NCI-H2171 (cell line): Measurements from ENCODE around the gene PRR23C.
"Not testable (repeated sequence)": the region's sequence is repeated elsewhere in the genome, so short reads cannot be mapped to it uniquely, and the experiment has no call there.

ENCODE experiments used
- DNase-seq: peaks from one replicate; lab custom pipeline; 2025; lab: John Stamatoyannopoulos, UW

Gene PRR23C

DNA sequence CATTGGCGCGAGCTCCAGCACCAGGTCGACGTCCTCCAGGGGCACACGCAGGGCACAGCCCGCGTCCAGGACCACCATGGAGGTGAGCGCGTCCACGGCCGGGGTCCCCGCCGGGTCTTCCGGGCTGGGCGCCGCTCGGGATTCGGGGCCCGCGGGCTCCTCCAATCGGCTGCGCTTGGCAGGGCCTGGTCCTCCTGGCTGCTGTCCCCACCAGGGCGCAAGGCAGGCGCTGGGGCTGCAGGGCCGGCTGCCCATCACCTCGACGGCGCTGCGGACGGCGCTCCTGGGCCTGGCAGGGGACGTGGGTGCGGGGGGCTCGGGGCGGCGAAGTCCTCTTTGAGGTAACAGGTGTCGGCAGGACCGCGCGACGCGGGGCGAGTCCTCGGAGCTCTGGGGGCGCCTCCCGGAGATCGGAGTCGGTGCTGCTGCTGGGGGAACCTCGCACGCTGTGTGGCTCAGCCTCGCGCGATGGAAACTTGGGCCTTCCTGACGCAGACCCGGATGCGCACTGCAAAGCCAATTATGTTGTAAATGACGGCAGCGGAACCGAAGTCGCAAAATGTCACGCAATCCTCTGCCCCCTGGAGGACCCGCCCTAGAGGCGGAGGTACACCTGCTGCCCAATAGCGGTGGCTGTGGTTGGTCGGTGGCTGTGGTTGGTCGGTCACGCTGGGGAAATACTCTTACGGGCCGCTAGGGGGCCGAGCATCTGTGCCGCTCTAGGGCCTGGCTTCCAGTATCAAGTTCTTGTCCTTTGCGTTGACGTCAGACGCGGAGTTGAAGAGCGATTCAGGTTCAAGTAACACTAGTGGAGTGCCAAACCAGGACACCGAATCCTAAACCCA, at the start of gene PRR23C:
Gene PRR23C (minus strand): TSS at position 527 of the 845 bp plus-strand sequence. CDS start 272 bp downstream, at position 255.
- DNase-seq: no peak

DNA sequence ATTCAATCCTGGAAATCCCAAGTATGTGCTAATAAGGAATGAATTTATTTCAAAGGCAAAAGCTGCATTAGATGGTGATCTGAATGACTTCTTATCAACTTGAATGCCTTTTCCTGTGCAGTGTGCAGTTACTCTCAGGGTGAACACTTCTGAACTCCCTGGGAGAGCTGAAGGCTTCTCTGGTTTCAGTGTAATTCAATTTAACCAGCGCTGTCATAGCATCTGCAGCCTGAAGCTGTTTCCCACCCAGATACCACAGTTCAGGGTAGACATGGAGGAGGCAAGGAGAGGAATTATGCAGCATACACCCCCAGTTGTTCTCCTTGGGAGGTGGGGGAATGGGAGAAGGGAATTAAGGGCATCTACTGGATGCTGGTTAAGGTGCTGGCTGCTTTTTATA, 49.1 kb upstream of the PRR23C start:
- DNase-seq: no peak

DNA sequence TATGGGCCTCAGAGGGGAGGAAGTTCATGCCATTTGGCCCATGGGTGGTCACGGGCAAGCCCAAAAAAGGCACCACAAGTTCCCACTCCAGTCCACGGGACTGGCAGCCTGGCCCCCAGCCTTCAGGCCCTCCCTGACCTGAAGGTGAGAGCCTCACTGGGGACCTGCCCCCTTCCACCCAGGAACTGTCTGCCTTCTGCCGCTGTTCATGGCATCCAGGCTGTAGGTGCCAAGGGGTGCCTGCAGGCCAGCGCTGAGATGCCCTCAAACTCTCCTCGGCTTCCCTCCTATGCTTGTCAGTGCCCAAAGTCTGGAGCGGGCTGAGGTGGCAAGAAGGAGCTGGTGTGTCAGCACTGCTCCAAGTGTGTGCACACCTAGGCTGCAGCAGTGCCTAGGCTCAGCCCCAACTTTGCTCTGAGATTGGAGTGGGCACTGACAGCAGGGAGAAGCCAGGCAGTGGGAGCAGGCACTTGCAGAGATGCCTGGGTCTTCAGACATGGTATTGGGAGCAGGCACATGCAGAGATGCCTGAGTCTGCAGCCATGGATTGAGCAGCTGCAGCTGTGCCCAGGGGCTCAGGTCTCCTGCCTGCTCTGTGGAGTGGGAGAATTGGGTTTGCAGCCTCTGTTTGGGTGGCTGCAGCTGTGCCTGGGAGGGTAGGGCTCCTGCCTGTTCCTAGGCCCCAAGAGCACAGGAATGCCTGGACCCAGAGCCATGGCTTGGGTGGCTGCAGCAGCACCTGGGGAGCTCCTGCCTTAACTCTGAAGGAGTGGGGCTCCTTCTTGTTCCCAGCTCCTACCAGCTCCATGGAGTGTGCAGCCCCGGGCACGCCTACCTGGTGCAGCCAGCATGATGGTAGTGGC, 44.0 kb upstream of the PRR23C start:
- DNase-seq: no peak

DNA sequence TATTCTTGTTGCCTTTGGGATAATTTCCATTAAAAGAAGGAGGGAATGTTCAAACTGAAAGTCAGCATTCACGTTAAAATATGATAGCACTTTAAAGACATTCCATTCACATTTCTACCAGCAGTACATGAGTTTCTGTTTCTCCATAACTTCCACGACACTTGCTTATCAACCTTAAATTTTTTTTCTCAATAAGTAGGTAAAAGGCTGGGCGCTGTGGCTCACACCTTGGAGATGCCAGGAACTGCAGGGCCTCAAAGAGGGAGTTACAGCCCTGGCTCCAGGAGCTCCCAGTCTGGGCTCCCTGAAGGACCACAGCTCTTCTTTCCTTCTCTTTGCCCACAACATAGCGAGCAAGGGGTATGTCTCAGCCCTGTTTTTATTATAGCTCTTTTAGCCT, 42.9 kb upstream of the PRR23C start:
- DNase-seq: no peak

DNA sequence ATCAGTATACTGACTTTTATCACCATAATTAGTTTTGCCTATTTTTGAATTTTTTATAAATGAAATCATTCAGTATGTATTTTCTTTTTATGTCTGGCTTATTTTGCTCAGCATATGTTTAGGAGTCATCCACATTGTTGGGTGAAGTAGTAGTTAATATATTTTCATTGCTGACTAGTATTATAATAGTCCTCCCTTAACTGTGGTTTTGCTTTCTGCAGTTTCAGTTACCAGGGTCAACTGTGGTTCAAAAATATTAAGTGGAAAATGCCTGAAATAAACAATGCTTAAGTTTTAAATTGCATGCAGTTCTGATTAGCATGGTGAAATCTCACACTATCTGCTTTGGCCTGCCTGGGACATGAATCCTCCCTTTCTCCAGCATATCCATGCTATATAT, 39.5 kb upstream of the PRR23C start:
- DNase-seq: no peak

DNA sequence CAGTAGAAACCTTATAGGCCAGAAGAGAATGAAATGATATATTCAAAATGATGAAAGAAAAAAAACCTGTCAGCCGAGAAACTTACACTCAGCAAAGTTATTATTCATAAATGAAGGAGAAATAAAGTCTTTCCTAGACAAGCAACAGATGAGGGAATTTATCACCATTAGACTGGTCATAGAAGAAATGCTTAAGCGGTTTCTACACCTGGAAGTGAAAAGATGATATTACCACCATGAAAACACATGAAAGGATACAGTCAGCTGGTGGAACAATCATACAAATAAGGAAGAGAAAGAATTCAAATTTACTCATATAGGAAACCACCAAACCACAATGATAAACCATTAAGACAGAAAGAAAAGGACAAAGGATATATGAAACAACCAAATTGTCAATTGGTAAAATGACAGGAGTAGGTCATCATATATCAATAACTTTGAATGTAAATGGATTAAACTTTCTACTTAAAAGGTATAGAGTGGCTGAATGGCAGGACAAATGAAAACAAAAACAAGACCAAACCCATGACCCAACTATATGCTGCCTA, 29.9 kb upstream of the PRR23C start:
- no peak for DNase-seq

DNA sequence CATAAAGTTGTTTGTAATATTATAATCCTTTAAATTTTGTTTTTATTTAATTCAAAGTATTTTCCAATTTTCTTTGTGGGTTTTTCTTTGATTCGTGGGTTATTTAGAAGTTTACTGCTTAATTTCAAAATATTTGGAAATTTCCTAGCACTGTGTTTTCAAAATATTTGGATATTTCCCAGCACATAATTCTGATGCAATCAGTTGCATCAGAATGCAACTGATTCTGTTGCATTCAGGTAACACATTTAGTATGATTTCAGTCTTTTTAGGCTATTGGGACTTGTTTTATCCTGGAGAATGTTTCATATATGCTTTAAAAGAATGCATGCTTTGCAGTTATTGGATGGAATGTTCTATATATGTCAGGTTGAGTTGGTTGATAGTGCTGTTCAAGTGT, 18.2 kb upstream of the PRR23C start:
- DNase-seq: no peak

DNA sequence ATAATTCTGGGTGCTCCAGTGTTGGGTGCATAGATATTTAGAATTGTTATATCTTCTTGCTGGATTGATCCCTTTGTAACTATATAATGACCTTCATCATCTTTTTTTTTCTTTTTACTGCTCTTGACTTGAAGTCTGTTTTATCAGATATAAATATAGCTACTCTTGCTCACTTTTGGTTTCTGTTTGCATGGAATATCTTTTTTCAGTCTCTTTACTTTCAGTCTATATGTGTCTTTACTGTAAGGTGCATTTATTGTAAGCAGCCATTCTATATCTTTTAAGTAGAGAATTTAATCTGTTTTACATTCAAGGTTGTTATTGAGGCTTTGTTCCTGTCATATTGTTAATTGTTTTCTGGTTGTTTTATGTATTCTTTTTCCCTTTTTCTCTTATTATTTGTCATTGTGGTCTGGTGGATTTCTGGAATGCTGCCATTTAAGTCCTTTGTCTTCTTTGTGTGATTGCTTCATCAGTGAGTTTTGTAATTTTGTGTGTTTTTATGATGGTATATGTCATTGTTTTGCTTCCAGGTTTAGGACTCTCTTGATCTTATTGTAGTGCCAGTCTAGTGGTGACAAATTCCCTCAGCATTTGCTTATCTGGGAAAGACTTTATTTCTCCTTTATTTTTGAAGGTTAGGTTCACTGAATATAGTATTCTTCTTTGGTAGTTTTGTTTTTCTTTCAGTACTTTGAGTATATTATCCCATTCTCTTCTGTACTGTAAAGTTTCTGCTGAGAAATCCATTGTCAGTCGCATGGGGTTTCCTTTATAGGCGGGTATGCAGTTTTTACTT, 8.3 kb upstream of the PRR23C start:
- DNase-seq: no peak

DNA sequence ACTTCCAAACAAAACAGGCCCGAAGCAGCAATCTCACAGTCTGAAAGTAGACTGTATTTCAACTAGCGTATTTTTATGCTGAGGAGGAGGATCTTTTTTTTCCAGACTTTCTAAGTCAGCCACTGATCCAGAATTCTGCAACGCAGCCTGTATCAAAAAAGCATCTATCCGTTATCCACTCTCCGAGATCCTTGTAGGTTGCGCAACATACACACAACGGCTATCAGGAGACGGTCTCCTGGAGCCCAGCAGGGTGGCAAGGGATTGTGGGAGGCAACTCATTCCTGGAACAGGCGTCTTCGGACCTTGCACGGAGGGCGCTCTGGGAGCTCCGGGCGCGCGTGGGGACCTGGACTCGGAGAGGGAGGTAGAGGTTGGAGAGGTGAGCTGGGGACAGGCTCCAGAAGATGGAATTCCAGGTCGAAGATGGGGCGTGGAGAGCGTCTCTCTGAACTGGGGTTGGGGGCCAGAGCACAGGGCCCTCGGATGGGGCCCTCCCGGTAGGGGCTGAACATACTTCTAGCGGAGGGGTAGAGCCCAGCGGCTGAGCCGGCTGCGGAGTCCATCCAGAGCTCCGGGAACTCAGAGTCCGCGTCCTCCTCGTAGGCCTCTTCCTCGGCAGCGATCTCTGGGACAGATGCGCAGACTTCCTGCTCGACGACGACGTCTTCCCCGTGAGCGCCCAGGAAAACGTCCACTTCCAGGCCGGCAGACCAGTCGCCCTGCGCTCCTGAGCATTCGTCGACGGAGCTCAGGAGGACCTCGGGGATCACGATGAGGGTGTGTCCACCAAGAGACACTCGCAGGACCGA, 932 bp downstream of the PRR23C start:
- no peak for DNase-seq

DNA sequence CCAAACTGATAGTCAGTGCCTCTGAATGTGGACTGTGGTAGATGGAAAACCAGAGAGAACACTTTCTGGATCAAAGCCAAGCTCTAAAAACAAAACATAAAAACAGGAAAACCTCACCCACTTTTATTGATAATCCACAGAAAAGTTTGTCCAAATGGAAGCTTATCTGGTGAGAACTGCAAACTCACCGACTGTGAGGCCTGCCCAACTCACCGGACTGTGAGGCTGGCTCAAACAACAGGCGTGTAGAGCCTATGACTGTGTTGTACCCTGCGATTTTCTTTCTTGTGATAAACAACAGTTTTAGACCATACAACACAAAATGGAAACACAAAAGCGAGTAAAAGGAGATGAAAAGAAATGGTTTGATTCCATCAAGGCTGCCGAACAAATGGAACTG, 7.2 kb downstream of the PRR23C start:
- DNase-seq: no peak

DNA sequence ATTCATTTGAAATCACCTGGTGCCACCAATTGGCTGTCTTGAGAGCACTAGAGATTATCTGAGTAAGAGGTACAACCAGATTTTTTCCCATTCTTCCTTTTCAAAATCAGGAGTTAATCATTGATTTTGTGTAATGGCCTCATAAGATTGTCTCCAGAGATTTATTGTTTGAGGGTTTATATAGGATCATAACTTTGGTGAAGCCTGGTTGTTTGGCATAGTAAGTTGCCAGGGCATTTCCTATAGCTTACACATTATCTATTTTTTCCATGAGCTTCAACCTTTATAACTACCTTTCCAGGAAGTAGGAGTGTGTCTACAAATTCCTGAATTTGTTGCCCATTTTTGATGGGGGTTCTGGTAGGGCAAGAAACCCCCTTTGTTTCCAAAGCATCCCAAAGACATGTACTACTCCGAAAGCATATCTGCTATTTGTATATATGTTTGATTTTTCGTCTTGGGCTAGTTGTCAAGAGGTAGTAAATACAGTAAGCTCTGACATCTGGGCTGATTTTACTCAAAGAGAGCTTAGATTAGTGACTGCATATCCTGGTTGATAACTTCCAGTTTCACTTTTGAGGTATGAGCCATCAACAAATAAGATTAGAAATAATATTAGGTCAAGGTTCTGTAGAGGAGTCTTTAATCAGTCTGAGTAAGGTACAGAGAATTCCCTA, 12.2 kb downstream of the PRR23C start:
- DNase-seq: no peak

DNA sequence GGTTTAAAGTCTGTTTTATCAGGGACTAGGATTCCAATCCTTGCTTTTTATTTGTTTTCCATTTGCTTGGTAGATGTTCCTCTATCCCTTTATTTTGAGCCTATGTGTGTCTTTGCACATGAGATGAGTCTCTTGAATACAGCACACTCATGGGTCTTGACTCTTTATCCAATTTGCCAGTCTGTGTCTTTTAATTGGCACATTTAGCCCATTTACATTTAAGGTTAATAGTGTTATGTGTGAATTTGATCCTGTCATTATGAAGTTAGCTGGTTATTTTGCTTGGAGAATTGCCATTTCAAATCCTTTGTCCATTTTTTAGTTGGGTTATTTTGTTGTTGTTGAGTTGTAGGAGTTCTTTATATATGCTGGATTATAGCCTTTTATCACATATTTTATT, 14.1 kb downstream of the PRR23C start:
- not testable (repeated sequence) for DNase-seq

DNA sequence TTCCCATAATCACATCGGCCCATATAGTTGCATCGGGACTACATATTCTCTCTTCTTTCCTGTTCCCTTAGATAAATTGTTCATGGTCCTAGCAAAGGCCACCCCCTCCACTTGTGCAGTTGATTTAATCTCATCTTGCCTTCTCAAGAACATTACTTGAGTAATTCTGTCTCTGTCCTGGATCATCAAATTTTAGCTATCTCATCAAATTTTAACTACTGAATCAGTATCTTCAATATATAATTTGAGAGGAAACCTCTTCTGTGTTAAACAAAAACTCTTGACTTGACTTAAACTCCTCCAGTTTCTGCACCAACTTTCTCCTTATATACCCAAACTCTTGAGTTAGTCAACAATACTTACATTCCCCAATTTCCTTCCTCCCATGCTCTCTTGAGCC, 19.7 kb downstream of the PRR23C start:
- DNase-seq: no peak

DNA sequence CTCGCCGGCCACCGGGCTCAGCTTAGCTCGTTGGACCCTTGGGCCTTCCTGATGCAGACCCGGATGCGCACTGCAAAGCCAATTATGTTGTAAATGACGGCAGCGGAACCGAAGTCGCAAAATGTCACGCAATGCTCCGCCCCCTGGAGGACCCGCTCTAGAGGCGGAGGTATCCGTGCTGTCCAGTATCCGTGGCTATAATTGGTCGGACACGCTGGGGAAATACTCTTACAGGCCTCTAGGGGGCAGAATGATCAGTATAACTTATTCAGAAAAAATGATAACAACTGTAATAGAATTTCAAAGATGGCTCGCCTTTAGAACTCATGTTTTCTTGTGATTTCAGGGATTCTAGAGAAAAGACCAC, 23.8 kb downstream of the PRR23C start, which contains the start of gene PRR23B:
Gene PRR23B (minus strand): TSS at position 59 of the 367 bp plus-strand sequence. CDS start 265 bp downstream, outside the sequence.
- DNase-seq: no peak

DNA sequence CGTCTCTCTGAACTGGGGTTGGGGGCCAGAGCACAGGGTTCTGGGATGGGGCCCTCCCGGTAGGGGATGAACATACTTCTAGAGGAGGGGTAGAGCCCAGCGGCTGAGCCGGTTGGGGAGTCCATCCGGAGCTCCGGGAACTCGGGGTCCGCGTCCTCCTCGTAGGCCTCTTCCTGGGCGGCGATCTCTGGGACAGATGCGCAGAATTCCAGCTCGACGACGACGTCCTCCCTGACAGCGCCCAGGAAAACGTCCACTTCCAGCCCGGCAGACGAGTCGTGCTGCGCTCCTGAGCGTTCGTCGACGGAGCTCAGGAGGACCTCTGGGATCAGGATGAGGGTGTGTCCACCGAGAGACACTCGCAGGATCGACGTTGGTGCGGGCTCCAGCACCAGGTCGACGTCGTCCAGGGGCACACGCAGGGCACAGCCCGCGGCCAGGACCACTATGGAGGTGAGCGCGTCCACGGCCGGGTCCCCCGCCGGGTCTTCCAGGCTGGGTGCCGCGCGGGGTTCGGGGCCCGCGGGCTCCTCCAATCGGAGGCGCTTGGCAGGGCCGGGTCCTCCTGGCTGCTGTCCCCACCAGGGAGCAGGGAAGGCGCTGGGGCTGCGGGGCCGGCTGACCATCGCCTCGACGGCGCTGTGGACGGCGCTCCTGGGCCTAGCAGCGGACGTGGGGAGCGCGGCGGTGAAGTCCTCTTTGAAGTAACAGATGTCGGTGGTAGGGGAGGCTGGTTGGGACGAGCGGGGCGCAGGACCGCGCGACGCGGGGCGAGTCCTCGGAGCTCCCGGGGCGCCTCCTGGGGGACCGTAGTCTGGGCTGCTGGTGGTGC, 24.4 kb downstream of the PRR23C start:
- no peak for DNase-seq

DNA sequence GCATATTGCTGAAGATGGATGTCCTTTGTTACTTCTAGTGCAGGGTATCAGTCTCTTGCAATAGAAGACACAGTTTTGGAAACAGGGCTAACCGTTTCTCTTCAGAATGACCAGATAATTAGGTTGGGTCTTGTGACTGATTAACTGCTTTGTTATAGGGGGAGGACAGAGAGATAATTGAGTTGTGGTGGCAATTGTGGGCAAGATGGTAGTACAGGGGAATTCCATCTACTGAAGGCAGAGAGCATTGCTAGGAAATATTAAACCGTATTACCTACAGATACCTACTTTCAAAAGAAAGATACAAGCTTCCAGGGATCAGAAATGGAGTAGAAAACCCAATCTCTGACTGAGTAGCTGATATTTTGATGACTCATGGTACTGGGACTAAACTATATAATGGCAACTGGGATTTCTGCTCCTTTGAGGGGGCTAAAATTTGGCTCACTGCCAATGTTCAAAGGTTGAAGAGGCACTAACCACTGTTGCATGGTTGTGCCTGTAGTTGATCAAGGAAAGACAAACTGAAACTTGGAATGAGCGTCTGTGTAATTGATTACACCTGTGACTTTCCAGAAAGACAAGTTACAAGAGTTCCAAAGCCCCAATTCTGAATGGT, 28.2 kb downstream of the PRR23C start:
- DNase-seq: no peak

DNA sequence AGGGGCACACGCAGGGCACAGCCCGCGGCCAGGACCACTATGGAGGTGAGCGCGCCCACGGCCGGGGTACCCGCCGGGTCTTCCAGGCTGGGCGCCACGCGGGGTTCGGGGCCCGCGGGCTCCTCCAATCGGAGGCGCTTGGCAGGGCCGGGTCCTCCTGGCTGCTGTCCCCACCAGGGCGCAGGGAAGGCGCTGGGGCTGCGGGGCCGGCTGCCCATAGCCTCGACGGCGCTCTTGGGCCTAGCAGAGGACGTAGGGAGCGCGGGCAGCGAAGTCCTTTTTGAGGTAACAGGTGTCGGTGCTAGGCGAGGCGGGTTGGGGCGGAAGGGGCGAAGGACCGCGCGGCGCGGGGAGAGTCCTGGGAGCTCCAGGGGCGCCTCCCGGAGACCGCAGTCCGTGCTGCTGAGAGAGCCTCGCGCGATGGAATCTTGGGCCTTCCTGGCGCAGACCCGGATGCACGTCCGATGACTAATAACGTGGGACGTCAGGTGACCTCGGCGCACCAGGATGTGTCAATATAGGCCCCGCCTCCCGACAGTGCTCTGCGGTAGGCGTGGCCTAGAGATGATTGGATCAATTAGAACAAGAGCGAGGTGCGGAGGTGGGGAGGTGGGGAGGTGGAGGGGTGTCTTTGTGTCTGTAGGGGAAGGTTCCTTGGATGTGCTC, 38.5 kb downstream of the PRR23C start, which contains the start of gene PRR23A:
Gene PRR23A (minus strand): TSS at position 218 of the 666 bp plus-strand sequence. CDS start 0 bp downstream, at position 218.
- DNase-seq: no peak

DNA sequence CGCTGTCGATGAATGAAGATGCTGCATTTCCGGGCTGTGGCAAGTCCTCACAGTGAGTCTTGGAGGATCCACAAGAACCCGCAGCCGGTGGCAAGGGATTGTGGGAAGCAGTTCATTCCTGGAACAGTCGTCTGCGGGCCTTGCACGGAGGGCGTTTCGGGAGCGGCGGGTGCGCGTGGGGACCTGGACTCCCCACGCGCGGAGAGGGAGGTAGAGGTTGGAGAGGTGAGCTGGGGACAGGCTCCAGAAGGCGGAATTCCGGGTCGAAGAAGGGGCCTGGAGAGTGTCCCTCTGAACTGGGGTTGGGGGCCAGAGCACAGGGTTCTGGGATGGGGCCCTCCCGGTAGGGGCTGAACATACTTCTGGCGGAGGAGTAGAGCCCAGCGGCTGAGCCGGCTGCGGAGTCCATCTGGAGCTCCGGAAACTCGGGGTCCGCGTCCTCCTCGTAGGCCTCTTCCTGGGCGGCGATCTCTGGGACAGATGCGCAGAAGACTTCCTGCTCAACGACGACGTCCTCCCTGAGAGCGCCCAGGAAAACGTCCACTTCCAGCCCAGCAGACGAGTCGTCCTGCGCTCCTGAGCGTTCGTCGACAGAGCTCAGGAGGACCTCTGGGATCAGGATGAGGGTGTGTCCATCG, 39.2 kb downstream of the PRR23C start:
- no peak for DNase-seq
